Measurements from ENCODE around the gene ZNF740. TPM values are rescaled to one million over a fixed set of nuclear protein-coding genes. Genes with fewer than 3 reads are reported as not detected.

ZNF740 gene
- polyA plus RNA-seq, 1 donor (not counting 4 experiments of a cell fraction or from before 2014, with no cell fraction given) = 11.8 TPM

GRCh38 chr12:53235742-53236442, 55.4 kb downstream of the ZNF740 start:
- DNase-seq (ENCODE audit: low read depth, low spot score) (no peak), FAIRE-seq (no peak)
- H3K79me2 ChIP-seq (ENCODE audit: control insufficient read depth, insufficient read depth, low read length) = peaks cover 5% of the 10 kb centered on the region
- peak overlapping the region; percentile 51 for H2AFZ ChIP-seq (ENCODE audit: control insufficient read depth, low read length)
- H3K9me1 ChIP-seq (ENCODE audit: control insufficient read depth, extremely low read depth, insufficient read depth, low read length) = no peaks in the 10 kb centered on the region
- H3K27me3 ChIP-seq (ENCODE audit: control insufficient read depth, extremely low read depth, insufficient read depth, low read length) = no peaks in the 10 kb centered on the region
- H3K9me3 ChIP-seq (ENCODE audit: control insufficient read depth, low read depth, low read length) = no peaks in the 10 kb centered on the region
- peak overlapping the region; percentile 34 for H3K4me2 ChIP-seq (ENCODE audit: control insufficient read depth, extremely low read depth, insufficient read depth, low read depth, low read length)
- TF ChIP-seq EZH2 (IDR thresholded peaks at IDR 0.05; ENCODE audit: low read length) (no peak), CTCF (optimal IDR thresholded peaks at IDR 0.05 in 1 of 3, IDR thresholded peaks at IDR 0.05 in 1 of 3, conservative IDR thresholded peaks at IDR 0.05 in 1 of 3; ENCODE audit: extremely low read depth in 1 of 3, insufficient read depth in 2 of 3, low read length in 3 of 3) (no peak)
- no peak overlapping the region for H3K27ac ChIP-seq (ENCODE audit: control insufficient read depth, insufficient read depth, low read length)
- H3K36me3 ChIP-seq (ENCODE audit: control insufficient read depth in 2 of 2, extremely low read depth in 1 of 2, insufficient read depth in 2 of 2, low read length in 2 of 2) = no peaks in the 10 kb centered on the region
- H3K4me3 ChIP-seq (ENCODE audit: control insufficient read depth in 2 of 3, extremely low read depth in 1 of 3, insufficient read depth in 2 of 3, low read depth in 1 of 3, low read length in 3 of 3) = no peak overlapping the region
- H3K4me1 ChIP-seq (ENCODE audit: control insufficient read depth, extremely low read depth, insufficient read depth, low read length) = peaks cover 38% of the 10 kb centered on the region
- dilution Hi-C loops (cut with MboI; ENCODE audit: extremely low pct_ligation_motif_present, low sequenced_read_pairs) = no loop called here
- H3K9ac ChIP-seq (ENCODE audit: control insufficient read depth, extremely low read depth, insufficient read depth, low read length) = no peak overlapping the region
- no peaks in the 10 kb centered on the region for H4K20me1 ChIP-seq (ENCODE audit: control insufficient read depth, extremely low read depth, insufficient read depth, low read length)

GRCh38 chr12:53236443-53237111, 56.1 kb downstream of the ZNF740 start:
- Histone ChIP-seq H3K4me2 (ENCODE audit: control insufficient read depth, extremely low read depth, insufficient read depth, low read depth, low read length) (no peak overlapping the region), H3K9ac (ENCODE audit: control insufficient read depth, extremely low read depth, insufficient read depth, low read length) (no peak overlapping the region), H4K20me1 (ENCODE audit: control insufficient read depth, extremely low read depth, insufficient read depth, low read length) (no peaks in the 10 kb centered on the region), H3K27me3 (ENCODE audit: control insufficient read depth, extremely low read depth, insufficient read depth, low read length) (no peaks in the 10 kb centered on the region), H3K9me3 (ENCODE audit: control insufficient read depth, low read depth, low read length) (no peaks in the 10 kb centered on the region), H3K27ac (ENCODE audit: control insufficient read depth, insufficient read depth, low read length) (no peak overlapping the region), H3K9me1 (ENCODE audit: control insufficient read depth, extremely low read depth, insufficient read depth, low read length) (no peaks in the 10 kb centered on the region), H3K36me3 (ENCODE audit: control insufficient read depth in 2 of 2, extremely low read depth in 1 of 2, insufficient read depth in 2 of 2, low read length in 2 of 2) (no peaks in the 10 kb centered on the region), H3K4me1 (ENCODE audit: control insufficient read depth, extremely low read depth, insufficient read depth, low read length) (peaks cover 31% of the 10 kb centered on the region), H2AFZ (ENCODE audit: control insufficient read depth, low read length) (no peak overlapping the region), H3K79me2 (ENCODE audit: control insufficient read depth, insufficient read depth, low read length) (no peaks in the 10 kb centered on the region), H3K4me3 (ENCODE audit: control insufficient read depth in 2 of 3, extremely low read depth in 1 of 3, insufficient read depth in 2 of 3, low read depth in 1 of 3, low read length in 3 of 3) (no peak overlapping the region)
- FAIRE-seq (no peak), DNase-seq (ENCODE audit: low read depth, low spot score) (no peak)
- TF ChIP-seq CTCF (optimal IDR thresholded peaks at IDR 0.05 in 1 of 3, IDR thresholded peaks at IDR 0.05 in 1 of 3, conservative IDR thresholded peaks at IDR 0.05 in 1 of 3; ENCODE audit: extremely low read depth in 1 of 3, insufficient read depth in 2 of 3, low read length in 3 of 3) = no peak
- TF ChIP-seq EZH2 (IDR thresholded peaks at IDR 0.05; ENCODE audit: low read length) = no peak
- dilution Hi-C loops (cut with MboI; ENCODE audit: extremely low pct_ligation_motif_present, low sequenced_read_pairs) = no loop called here
